ENCODE measurements around the gene PRKCZ. TPM values are rescaled to one million over a fixed set of nuclear protein-coding genes. Genes with fewer than 3 reads are reported as not detected.

PRKCZ gene
- polyA plus RNA-seq, 1 of the 3 experiments (the other 2 are of a cell fraction) = 24.2 TPM

DNA sequence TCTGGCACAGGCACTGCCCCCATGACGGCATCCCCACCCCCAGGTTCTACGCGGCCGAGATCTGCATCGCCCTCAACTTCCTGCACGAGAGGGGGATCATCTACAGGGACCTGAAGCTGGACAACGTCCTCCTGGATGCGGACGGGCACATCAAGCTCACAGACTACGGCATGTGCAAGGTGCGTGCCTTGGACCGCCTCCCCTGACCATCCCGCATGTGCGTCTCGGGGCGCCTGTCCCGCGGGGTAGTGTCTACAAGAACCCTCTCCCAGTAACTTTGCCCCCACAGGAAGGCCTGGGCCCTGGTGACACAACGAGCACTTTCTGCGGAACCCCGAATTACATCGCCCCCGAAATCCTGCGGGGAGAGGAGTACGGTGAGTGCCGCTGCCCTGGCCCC lies 121.8 kb downstream of the PRKCZ start:
- H3K4me3 ChIP-seq (ENCODE audit: low read depth in 2 of 2, low read length in 1 of 2) = no peak overlapping the region
- 95% methylated on average over 11 of the region's 26 CpGs for WGBS (ENCODE audit: low lambda C conversion rate)
- TF ChIP-seq FOSL2 (IDR thresholded peaks at IDR 0.05; ENCODE audit: borderline replicate concordance, low read depth) (no peak), EP300 (IDR thresholded peaks at IDR 0.05; ENCODE audit: borderline replicate concordance in 1 of 2, low read depth in 1 of 2, low read length in 1 of 2) (no peak), RXRA (IDR thresholded peaks at IDR 0.05; ENCODE audit: borderline replicate concordance, low read depth) (no peak)
- peaks cover 0 to 2% of the 10 kb centered on the region in 2 experiments; a peak in 1 of 4 replicates for H3K4me1 ChIP-seq (ENCODE audit: control insufficient read depth in 1 of 2, insufficient read depth in 2 of 2, low read depth in 1 of 2, low read length in 1 of 2)
- no peaks in the 10 kb centered on the region for H3K27me3 ChIP-seq (ENCODE audit: insufficient read depth)
- H3F3A ChIP-seq (replicated peaks; ENCODE audit: insufficient read depth) = no peaks in the 10 kb centered on the region
- no peak overlapping the region for H3K27ac ChIP-seq (ENCODE audit: low read depth in 2 of 2, low read length in 1 of 2)
- no peaks in the 10 kb centered on the region for H4K20me1 ChIP-seq (ENCODE audit: insufficient read depth)
- peaks cover 0 to 3% of the 10 kb centered on the region in 2 experiments for H3K36me3 ChIP-seq (replicated peaks in 1 of 2; ENCODE audit: control insufficient read depth in 1 of 2, insufficient read depth in 2 of 2, low read length in 1 of 2)
- H3K4me2 ChIP-seq = no peak overlapping the region
- H3K9me2 ChIP-seq = no peaks in the 10 kb centered on the region
- CTCF ChIA-PET = interaction anchor here (1.6 to 5.2 kb wide), 3 partner anchors 22 to 210 kb away, joined by 6 to 65 read pairs (median 33); no protein-coding TSS in a partner anchor
- H3K79me2 ChIP-seq (ENCODE audit: insufficient read depth) = no peaks in the 10 kb centered on the region
- POLR2A ChIA-PET = no interaction called here
- H2AFZ ChIP-seq (ENCODE audit: low read depth) = no peak overlapping the region
- DNase-seq = no peak
- H3K9me3 ChIP-seq = no peaks in the 10 kb centered on the region
- no peak overlapping the region for H3K9ac ChIP-seq

DNA sequence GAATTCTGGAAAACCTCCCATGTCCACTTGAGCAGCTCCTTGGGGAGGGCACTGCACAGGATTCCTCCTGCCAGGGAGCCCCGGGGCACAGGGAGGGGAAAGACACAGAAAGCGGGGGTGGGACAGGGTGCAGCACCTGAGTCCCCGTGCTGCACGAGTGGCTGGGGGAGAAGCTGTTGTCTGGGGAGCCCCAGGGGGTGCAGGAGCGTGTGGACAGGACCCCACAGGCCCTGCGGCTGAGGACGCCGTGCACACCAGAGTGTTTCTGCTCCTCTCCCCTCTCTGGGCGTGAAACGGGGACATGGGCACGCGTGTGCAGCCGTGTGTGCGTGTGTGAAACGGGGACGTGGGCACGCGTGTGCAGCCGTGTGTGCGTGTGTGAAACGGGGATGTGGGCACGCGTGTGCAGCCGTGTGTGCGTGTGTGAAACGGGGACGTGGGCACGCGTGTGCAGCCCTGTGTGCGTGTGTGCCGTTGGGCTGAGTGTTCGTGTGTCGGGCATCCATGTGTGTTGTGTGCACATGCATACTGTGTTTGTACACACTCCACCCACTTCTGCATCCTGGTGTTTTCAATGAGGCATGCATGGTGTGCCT lies 122.4 kb downstream of the PRKCZ start:
- no peaks in the 10 kb centered on the region for H4K20me1 ChIP-seq (ENCODE audit: insufficient read depth)
- no peak overlapping the region for H2AFZ ChIP-seq (ENCODE audit: low read depth)
- no peaks in the 10 kb centered on the region for H3K9me2 ChIP-seq
- H3K4me3 ChIP-seq (ENCODE audit: low read depth in 2 of 2, low read length in 1 of 2) = no peak overlapping the region
- no peaks in the 10 kb centered on the region for H3K27me3 ChIP-seq (ENCODE audit: insufficient read depth)
- CTCF ChIA-PET = interaction anchor here (0.6 to 5.4 kb wide), 7 partner anchors 8 to 210 kb away, joined by 3 to 65 read pairs (median 33); no protein-coding TSS in a partner anchor
- TF ChIP-seq, protein P1, sequence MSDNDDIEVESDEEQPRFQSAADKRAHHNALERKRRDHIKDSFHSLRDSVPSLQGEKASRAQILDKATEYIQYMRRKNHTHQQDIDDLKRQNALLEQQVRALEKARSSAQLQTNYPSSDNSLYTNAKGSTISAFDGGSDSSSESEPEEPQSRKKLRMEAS (IDR thresholded peaks at IDR 0.05; ENCODE audit: low read depth) = no peak
- TF ChIP-seq RFX5 (IDR thresholded peaks at IDR 0.05; ENCODE audit: low read length) (no peak), FOXJ3 (CRISPR knock-in tag; IDR thresholded peaks at IDR 0.05) (no peak)
- TF ChIP-seq, protein P2, sequence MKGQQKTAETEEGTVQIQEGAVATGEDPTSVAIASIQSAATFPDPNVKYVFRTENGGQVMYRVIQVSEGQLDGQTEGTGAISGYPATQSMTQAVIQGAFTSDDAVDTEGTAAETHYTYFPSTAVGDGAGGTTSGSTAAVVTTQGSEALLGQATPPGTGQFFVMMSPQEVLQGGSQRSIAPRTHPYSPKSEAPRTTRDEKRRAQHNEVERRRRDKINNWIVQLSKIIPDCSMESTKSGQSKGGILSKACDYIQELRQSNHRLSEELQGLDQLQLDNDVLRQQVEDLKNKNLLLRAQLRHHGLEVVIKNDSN (IDR thresholded peaks at IDR 0.05; ENCODE audit: borderline replicate concordance, low read depth) = no peak
- no peak overlapping the region for H3K27ac ChIP-seq (ENCODE audit: low read depth in 2 of 2, low read length in 1 of 2)
- no peak overlapping the region for H3K4me2 ChIP-seq
- no peaks in the 10 kb centered on the region for H3F3A ChIP-seq (replicated peaks; ENCODE audit: insufficient read depth)
- H3K4me1 ChIP-seq (ENCODE audit: control insufficient read depth in 1 of 2, insufficient read depth in 2 of 2, low read depth in 1 of 2, low read length in 1 of 2) = peaks cover 0 to 2% of the 10 kb centered on the region in 2 experiments; a peak in 1 of 4 replicates
- no peaks in the 10 kb centered on the region for H3K79me2 ChIP-seq (ENCODE audit: insufficient read depth)
- POLR2A ChIA-PET = no interaction called here
- H3K9me3 ChIP-seq = no peaks in the 10 kb centered on the region
- DNase-seq = no peak
- H3K9ac ChIP-seq = no peak overlapping the region
- 93% methylated on average over 32 of the region's 33 CpGs for WGBS (ENCODE audit: low lambda C conversion rate)
- H3K36me3 ChIP-seq (replicated peaks in 1 of 2; ENCODE audit: control insufficient read depth in 1 of 2, insufficient read depth in 2 of 2, low read length in 1 of 2) = peaks cover 0 to 3% of the 10 kb centered on the region in 2 experiments

Measured in SK-N-SH (cell line).